Osteoblast (primary cell): ENCODE measurements around the gene NUDT16. TPM values are rescaled to one million over a fixed set of nuclear protein-coding genes. Genes with fewer than 3 reads are reported as not detected.

Experiments used
- DNase-seq: peaks from one replicate; pipeline ENCODE4 v3.0.0; 2011; ENCODE audit warnings: low spot score, mixed read lengths; ENCODE audit not compliant: insufficient read length; ENCODE audit errors: missing footprints
- H2AFZ ChIP-seq: 2 replicates; pipeline ENCODE4 v1.6.0; 2011; ENCODE audit warnings: mild to moderate bottlenecking, low read length
- H3K27ac ChIP-seq: 2 replicates; pipeline ENCODE4 v1.5.1; 2011; ENCODE audit warnings: mild to moderate bottlenecking, low read depth, low read length, moderate library complexity
- H3K27me3 ChIP-seq: 2 replicates; pipeline ENCODE4 v1.6.0; 2012; ENCODE audit warnings: mild to moderate bottlenecking, control low read depth, inconsistent platforms, low read length, moderate library complexity; ENCODE audit not compliant: insufficient read depth
- H3K36me3 ChIP-seq: 2 replicates; pipeline ENCODE4 v1.5.1; 2011; ENCODE audit warnings: mild to moderate bottlenecking, low read length, control low read depth, moderate library complexity; ENCODE audit not compliant: insufficient read depth
- H3K4me1 ChIP-seq: 2 replicates; pipeline ENCODE4 v1.5.1; 2011; ENCODE audit warnings: mild to moderate bottlenecking, low read length, control low read depth, moderate library complexity; ENCODE audit not compliant: insufficient read depth
- H3K4me2 ChIP-seq: 2 replicates; pipeline ENCODE4 v1.6.0; 2011; ENCODE audit warnings: mild to moderate bottlenecking, low read length; ENCODE audit not compliant: insufficient read depth
- H3K4me3 ChIP-seq: fragments of 200-600 bp; sonication (generic); 3 replicates; pipeline ENCODE4 v1.5.1; 2012; ENCODE audit warnings: mild to moderate bottlenecking, low read length, inconsistent platforms; ENCODE audit not compliant: insufficient read depth
- H3K79me2 ChIP-seq: 2 replicates; pipeline ENCODE4 v1.6.0; 2012; ENCODE audit warnings: mild to moderate bottlenecking, low read length, control low read depth, inconsistent platforms; ENCODE audit not compliant: insufficient read depth
- H3K9me3 ChIP-seq: 2 replicates; pipeline ENCODE4 v1.5.1; 2011; ENCODE audit warnings: low read depth, low read length, control low read depth
- H4K20me1 ChIP-seq: 2 replicates; pipeline ENCODE4 v1.6.0; 2012; ENCODE audit warnings: mild to moderate bottlenecking, low read length, control low read depth; ENCODE audit not compliant: insufficient read depth
- CTCF ChIP-seq: IDR thresholded peaks from 2 replicates; pipeline ENCODE4 v1.5.1; 2011; ENCODE audit warnings: mild to moderate bottlenecking, low read depth, low read length, moderate library complexity; ENCODE audit errors: extremely low read depth
- total RNA-seq: library from RNA; depleted of rRNA; stranded (reverse); fragments of >200 nt; gene quantifications from 2 replicates; pipeline ENCODE4 v1.2.3, GENCODE V29; 2012

The NUDT16 gene
- total RNA-seq, 1 donor, result 10.1 TPM

- H2AFZ ChIP-seq, result peak overlapping the region; percentile 89
- H3K79me2 ChIP-seq, result no peaks in the 10 kb centered on the region
- peak overlapping the region; percentile 57 for H3K27ac ChIP-seq
- H3K4me1 ChIP-seq, result peaks cover 15% of the 10 kb centered on the region
- H3K9me3 ChIP-seq, result no peaks in the 10 kb centered on the region
- H3K4me2 ChIP-seq, result peak overlapping the region; percentile 59
- TF ChIP-seq CTCF, result no peak
- H3K36me3 ChIP-seq, result no peaks in the 10 kb centered on the region
- no peak for DNase-seq
- H3K27me3 ChIP-seq, result no peaks in the 10 kb centered on the region
- H4K20me1 ChIP-seq, result no peaks in the 10 kb centered on the region
- peak overlapping the region; percentile 24 for H3K4me3 ChIP-seq
Observed at GRCh38 chr3:131402391-131403039, 20.9 kb downstream of the NUDT16 start.

- Histone ChIP-seq H3K4me2 (no peak overlapping the region), H4K20me1 (no peaks in the 10 kb centered on the region), H3K9me3 (no peaks in the 10 kb centered on the region), H3K36me3 (no peaks in the 10 kb centered on the region), H3K4me1 (peaks cover 15% of the 10 kb centered on the region), H3K4me3 (no peak overlapping the region), H3K79me2 (no peaks in the 10 kb centered on the region), H3K27ac (no peak overlapping the region), H3K27me3 (no peaks in the 10 kb centered on the region), H2AFZ (no peak overlapping the region)
- no peak for DNase-seq
- TF ChIP-seq CTCF, result no peak
Observed at GRCh38 chr3:131403216-131403895, 21.8 kb downstream of the NUDT16 start.

- H3K79me2 ChIP-seq, result no peaks in the 10 kb centered on the region
- no peak overlapping the region for H3K27ac ChIP-seq
- no peak overlapping the region for H3K4me3 ChIP-seq
- TF ChIP-seq CTCF, result no peak
- no peaks in the 10 kb centered on the region for H3K36me3 ChIP-seq
- no peaks in the 10 kb centered on the region for H4K20me1 ChIP-seq
- no peaks in the 10 kb centered on the region for H3K9me3 ChIP-seq
- no peak overlapping the region for H2AFZ ChIP-seq
- H3K4me2 ChIP-seq, result no peak overlapping the region
- no peaks in the 10 kb centered on the region for H3K27me3 ChIP-seq
- no peak for DNase-seq
- peaks cover 15% of the 10 kb centered on the region for H3K4me1 ChIP-seq
Observed at GRCh38 chr3:131405411-131405810, 23.8 kb downstream of the NUDT16 start.

GRCh38 chr3:131406274-131406673, 24.7 kb downstream of the NUDT16 start:
- DNase-seq, result no peak
- no peak for TF ChIP-seq CTCF
- Histone ChIP-seq H3K27me3 (no peaks in the 10 kb centered on the region), H3K79me2 (no peaks in the 10 kb centered on the region), H3K4me3 (no peak overlapping the region), H4K20me1 (no peaks in the 10 kb centered on the region), H3K36me3 (no peaks in the 10 kb centered on the region), H3K4me2 (no peak overlapping the region), H3K9me3 (no peaks in the 10 kb centered on the region), H2AFZ (no peak overlapping the region), H3K4me1 (peaks cover 15% of the 10 kb centered on the region), H3K27ac (no peak overlapping the region)
